Activated CD8-positive, alpha-beta T cell treated with anti-CD3 and anti-CD28 coated beads, Interleukin-2, amount 10 ng/mL, durations not matched to agents 7 days and 5 days (primary cell): ENCODE data around the gene ERF. TPM values are rescaled to one million over a fixed set of nuclear protein-coding genes. Genes with fewer than 3 reads are reported as not detected.

Source experiments
- ATAC-seq: fragments of 150-1000 bp; cut with Tn5 transposase; one replicate; pipeline ENCODE4 v1.10.0; 2021; ENCODE audit warnings: moderate library complexity
- CTCF ChIA-PET: fragments of 350-600 bp; sonication (Branson Sonifier 250); formaldehyde crosslinking; loops from one replicate; lab custom pipeline; 2021; ENCODE audit warnings: antibody characterized with exemption; lab: Charles Lee
- POLR2A ChIA-PET: fragments of 350-600 bp; sonication (Branson Sonifier 250); formaldehyde crosslinking; loops from one replicate; lab custom pipeline; 2021; ENCODE audit warnings: antibody characterized with exemption; lab: Charles Lee
- DNase-seq: peaks from one replicate; pipeline ENCODE4 v3.0.0-alpha.2; 2020
- H3K27ac Mint-ChIP-seq: one replicate; pipeline ENCODE4 v1.8.0; 2021; ENCODE audit warnings: mild to moderate bottlenecking, mixed read lengths
- H3K27me3 Mint-ChIP-seq: one replicate; pipeline ENCODE4 v1.8.0; 2021; ENCODE audit warnings: low read depth, mixed read lengths
- H3K36me3 Mint-ChIP-seq: one replicate; pipeline ENCODE4 v1.8.0; 2021; ENCODE audit warnings: low read depth, mixed read lengths
- H3K4me1 Mint-ChIP-seq: one replicate; pipeline ENCODE4 v1.8.0; 2021; ENCODE audit warnings: low read depth, mixed read lengths
- H3K4me3 Mint-ChIP-seq: one replicate; pipeline ENCODE4 v1.8.0; 2021; ENCODE audit warnings: mild to moderate bottlenecking, mixed read lengths
- H3K9me3 Mint-ChIP-seq: one replicate; pipeline ENCODE4 v1.8.0; 2022; ENCODE audit warnings: mixed read lengths; ENCODE audit not compliant: insufficient read depth
- total RNA-seq, 2 experiments: library from RNA; stranded (reverse); gene quantifications; one replicate each; pipeline ENCODE4 v1.2.3, GENCODE V29; 2021

Gene ERF
- total RNA-seq, 2 experiments from 2014 or later, result 49.9 to 54.5 TPM

DNA sequence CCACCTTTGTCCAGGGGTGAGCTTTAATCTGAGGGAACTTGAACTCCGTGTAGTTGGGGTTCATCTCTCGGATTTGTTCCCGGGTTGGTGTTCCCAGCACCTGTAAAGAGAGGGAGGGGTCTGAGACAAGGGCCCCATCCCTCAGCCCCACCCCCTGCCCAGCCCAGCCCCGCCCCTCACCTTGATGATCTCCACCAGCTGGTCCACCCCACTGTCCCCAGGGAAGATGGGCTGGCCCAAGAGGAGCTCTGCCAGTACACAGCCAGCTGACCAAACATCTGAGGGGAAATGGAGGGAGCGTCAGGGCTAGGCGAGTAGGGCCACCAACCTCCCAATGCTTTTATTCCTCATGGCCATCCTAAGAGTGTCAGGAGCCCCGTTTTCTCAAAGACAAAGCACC is 21.8 kb downstream of the ERF start:
- peak overlapping the region; percentile 32 for H3K27ac Mint-ChIP-seq
- peaks cover 73% of the 10 kb centered on the region for H3K36me3 Mint-ChIP-seq

DNA sequence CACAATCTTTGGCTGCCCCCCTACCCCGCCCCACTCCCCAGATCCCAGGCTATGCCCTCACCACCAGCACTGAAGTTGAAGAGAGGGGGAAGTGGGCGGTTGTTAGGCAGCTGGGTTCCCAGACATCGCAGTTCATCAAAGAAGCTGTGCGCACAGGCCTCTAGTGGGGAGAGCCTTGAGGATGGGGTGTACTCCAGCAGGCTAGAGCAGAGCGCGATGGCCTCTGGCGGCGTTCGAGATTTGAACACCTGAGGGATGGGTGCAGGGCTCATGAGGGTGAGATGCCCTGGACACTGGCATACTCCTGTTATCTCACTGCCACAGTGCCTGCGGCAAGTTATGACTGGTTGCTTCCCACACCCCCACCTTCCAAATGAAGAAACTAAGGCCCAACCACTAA is 22.5 kb downstream of the ERF start:
- Mint-ChIP-seq H3K4me3 (no peak overlapping the region), H3K9me3 (no peaks in the 10 kb centered on the region), H3K27me3 (no peaks in the 10 kb centered on the region), H3K27ac (no peak overlapping the region), H3K36me3 (peaks cover 77% of the 10 kb centered on the region), H3K4me1 (peaks cover 9% of the 10 kb centered on the region)
- ChIA-PET CTCF (interaction anchor here (1.1 kb wide), 1 partner anchor 50 kb away, joined by 3 read pairs; no protein-coding TSS in a partner anchor), POLR2A (no interaction called here)
- no peak for DNase-seq
- ATAC-seq, result no peak

More for the DNA sequence above, 21.8 kb downstream of the ERF start:
- H3K27me3 Mint-ChIP-seq, result no peaks in the 10 kb centered on the region
- CTCF ChIA-PET, result interaction anchor here (0.9 to 1.0 kb wide), 2 partner anchors 9 to 10 kb away, joined by 3 to 4 read pairs; partner anchors contain the start of gene GSK3A
- peaks cover 9% of the 10 kb centered on the region for H3K4me1 Mint-ChIP-seq
- no peaks in the 10 kb centered on the region for H3K9me3 Mint-ChIP-seq
- no peak overlapping the region for H3K4me3 Mint-ChIP-seq
- ATAC-seq (no peak), DNase-seq (no peak)
- POLR2A ChIA-PET, result interaction anchor here (1.1 kb wide), 1 partner anchor 9 kb away, joined by 3 read pairs; no protein-coding TSS in a partner anchor

DNA sequence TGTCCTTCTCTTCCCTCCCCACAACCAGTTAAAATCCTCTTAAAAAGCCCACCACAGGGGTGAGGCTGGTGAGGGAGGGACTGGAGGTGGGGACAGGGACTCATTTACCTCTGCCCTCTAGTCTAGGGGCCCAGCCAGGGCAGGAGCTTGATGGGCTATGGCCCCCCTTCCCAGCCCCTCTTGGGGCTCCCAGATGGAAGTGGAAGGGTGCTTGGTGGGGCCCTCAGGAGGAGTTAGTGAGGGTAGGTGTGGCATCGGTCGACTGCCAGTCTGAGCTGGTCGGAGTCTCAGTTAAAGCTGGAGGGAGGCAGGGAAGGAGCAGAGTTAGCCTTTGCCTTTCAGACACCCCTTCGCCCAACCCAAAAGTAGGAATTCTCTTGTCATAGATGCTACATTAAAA is 24.4 kb downstream of the ERF start:
- H3K4me1 Mint-ChIP-seq, result peaks cover 7% of the 10 kb centered on the region
- ChIA-PET POLR2A (no interaction called here), CTCF (interaction anchor here (1.1 to 1.9 kb wide), 3 partner anchors 10 to 45 kb away, joined by 3 to 6 read pairs (median 5); partner anchors contain the start of gene GSK3A)
- no peak overlapping the region for H3K4me3 Mint-ChIP-seq
- H3K27me3 Mint-ChIP-seq, result no peaks in the 10 kb centered on the region
- ATAC-seq (no peak), DNase-seq (no peak)
- H3K9me3 Mint-ChIP-seq, result no peaks in the 10 kb centered on the region
- H3K27ac Mint-ChIP-seq, result peak overlapping the region; percentile 57
- peaks cover 79% of the 10 kb centered on the region for H3K36me3 Mint-ChIP-seq

DNA sequence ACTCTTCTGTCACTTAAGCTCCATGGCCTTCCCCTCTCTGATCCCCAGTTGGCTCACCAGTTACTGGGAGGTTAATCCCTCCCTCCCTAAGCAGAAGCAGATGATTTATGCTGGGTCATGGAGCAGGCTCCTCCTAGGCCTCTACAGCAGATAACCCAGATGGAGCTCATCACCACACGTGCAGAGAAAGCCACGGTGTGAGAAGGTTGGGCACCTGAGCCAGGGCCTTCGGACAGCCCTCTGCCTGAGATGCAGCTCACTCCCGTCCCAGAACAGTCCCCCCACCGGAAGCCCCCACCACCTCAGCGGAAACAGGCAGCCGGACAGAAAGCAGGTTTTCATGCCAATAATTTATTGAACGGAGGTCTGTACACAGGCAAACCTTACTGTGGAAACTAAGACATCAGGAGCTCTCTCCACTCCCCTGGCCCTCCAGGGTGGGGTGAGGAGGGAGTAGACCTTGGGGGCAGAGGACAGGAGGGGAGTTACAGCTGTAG is 25.0 kb downstream of the ERF start:
- POLR2A ChIA-PET, result no interaction called here
- CTCF ChIA-PET, result interaction anchor here (0.6 to 1.9 kb wide), 5 partner anchors 10 to 68 kb away, joined by 3 to 6 read pairs (median 3); partner anchors contain the start of gene GSK3A
- peaks cover 7% of the 10 kb centered on the region for H3K4me1 Mint-ChIP-seq
- DNase-seq (no peak), ATAC-seq (no peak)
- peak overlapping the region; percentile 66 for H3K27ac Mint-ChIP-seq
- H3K4me3 Mint-ChIP-seq, result no peak overlapping the region
- no peaks in the 10 kb centered on the region for H3K9me3 Mint-ChIP-seq
- H3K36me3 Mint-ChIP-seq, result peaks cover 74% of the 10 kb centered on the region
- H3K27me3 Mint-ChIP-seq, result no peaks in the 10 kb centered on the region

DNA sequence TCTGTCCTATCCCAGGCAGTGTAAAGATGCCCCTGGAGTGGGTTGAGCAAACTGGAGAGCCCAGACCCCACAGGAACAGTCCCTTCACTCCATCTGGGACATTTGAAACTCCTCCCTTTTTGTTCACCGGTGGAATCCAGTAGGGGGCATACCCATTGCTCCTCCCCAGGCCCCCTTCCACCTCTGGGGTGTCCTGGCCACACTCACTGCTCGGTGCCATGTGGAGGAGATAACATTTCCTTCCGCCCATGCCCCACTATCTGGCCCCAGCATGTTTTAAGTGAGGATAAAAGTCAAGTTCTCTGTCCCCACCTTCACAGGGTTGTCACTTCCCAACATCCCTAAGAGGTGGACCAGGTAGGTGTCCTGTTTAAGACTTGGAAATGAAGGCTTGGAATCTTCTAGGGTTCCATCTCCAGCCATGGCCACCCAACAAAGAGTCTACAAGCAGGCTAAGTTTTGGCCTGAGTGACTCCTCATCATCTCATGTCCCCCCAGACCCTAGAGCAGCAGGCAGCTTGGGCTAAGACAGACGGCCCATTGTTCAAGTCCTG is 25.6 kb downstream of the ERF start:
- peaks cover 73% of the 10 kb centered on the region for H3K36me3 Mint-ChIP-seq

DNA sequence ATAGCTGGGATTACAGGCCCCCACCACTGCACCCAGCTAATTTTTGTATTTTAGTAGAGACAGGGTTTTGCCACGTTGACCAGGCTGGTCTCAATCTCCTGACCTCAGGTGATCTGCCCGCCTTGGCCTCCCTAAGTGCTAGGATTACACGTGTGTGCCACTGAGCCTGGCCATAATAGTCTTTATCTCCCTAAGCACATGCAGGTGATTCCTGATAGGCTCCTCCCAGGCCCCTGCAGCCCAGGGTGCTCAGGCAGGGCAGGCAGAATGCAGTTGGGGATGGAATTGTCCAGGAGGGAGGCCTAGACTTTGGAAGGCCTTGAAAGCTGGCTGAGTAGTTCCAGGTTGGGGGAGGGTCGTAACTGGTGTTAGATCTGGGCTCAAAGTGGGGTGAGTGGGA is 26.3 kb downstream of the ERF start:
- ATAC-seq (no peak), DNase-seq (no peak)
- Mint-ChIP-seq H3K4me1 (peaks cover 7% of the 10 kb centered on the region), H3K4me3 (no peak overlapping the region), H3K27ac (no peak overlapping the region), H3K36me3 (peaks cover 70% of the 10 kb centered on the region), H3K27me3 (no peaks in the 10 kb centered on the region), H3K9me3 (no peaks in the 10 kb centered on the region)
- POLR2A ChIA-PET, result interaction anchor here (1.1 to 1.2 kb wide), 2 partner anchors 10 to 51 kb away, joined by 3 read pairs; no protein-coding TSS in a partner anchor
- CTCF ChIA-PET, result interaction anchor here (1.2 kb wide), 1 partner anchor 68 kb away, joined by 3 read pairs; no protein-coding TSS in a partner anchor

More for the DNA sequence above, 25.6 kb downstream of the ERF start:
- Mint-ChIP-seq H3K27ac (peak overlapping the region; percentile 66), H3K27me3 (no peaks in the 10 kb centered on the region), H3K9me3 (no peaks in the 10 kb centered on the region), H3K4me3 (no peak overlapping the region), H3K4me1 (peaks cover 7% of the 10 kb centered on the region)
- ChIA-PET CTCF (interaction anchor here (0.6 to 1.3 kb wide), 5 partner anchors 13 to 69 kb away, joined by 3 to 5 read pairs (median 3); partner anchors contain the start of gene GSK3A), POLR2A (no interaction called here)
- DNase-seq, result no peak
- ATAC-seq, result no peak

DNA sequence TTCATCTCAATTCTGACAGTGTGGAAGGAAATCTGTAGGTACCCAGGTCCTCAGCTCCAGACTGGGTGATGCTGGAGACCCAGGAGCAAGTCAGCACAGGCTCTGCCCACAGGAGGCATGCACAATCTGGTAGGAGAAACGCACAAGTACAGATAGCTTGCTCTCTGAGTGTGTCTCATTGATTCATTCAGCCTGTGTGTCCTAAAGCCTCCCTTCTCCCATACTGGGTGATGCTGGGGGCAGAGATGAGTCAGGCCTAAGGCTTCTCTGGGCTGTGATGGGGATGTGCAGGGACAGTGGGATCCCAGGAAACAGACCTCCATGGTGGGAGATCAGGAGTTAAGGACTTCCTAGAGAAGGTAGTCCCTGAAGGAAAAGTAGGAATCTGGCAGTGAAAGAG is 28.0 kb downstream of the ERF start:
- Mint-ChIP-seq H3K9me3 (no peaks in the 10 kb centered on the region), H3K4me3 (no peak overlapping the region), H3K36me3 (peaks cover 65% of the 10 kb centered on the region), H3K27ac (no peak overlapping the region), H3K4me1 (peaks cover 15% of the 10 kb centered on the region), H3K27me3 (no peaks in the 10 kb centered on the region)
- ChIA-PET CTCF (no interaction called here), POLR2A (no interaction called here)
- ATAC-seq, result no peak
- DNase-seq, result no peak

DNA sequence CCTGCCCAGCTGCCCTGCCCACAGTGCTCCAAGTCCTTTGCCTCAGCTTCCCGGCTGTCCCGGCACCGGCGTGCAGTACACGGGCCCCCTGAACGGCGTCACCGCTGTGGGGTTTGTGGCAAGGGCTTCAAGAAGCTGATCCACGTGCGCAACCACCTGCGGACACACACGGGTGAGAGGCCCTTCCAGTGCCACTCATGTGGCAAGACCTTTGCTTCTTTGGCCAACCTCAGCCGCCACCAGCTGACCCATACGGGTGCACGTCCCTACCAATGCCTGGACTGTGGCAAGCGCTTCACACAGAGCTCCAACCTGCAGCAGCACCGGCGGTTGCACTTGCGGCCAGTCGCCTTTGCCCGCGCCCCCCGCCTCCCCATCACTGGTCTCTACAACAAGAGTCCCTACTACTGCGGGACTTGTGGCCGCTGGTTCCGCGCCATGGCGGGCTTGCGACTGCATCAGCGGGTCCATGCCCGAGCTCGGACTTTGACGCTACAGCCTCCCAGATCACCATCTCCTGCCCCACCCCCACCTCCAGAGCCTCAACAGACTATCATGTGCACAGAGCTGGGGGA is 29.1 kb downstream of the ERF start:
- DNase-seq (no peak), ATAC-seq (no peak)
- no peaks in the 10 kb centered on the region for H3K9me3 Mint-ChIP-seq
- peaks cover 18% of the 10 kb centered on the region for H3K4me1 Mint-ChIP-seq
- CTCF ChIA-PET, result no interaction called here
- H3K27me3 Mint-ChIP-seq, result no peaks in the 10 kb centered on the region
- H3K4me3 Mint-ChIP-seq, result no peak overlapping the region
- H3K27ac Mint-ChIP-seq, result no peak overlapping the region
- H3K36me3 Mint-ChIP-seq, result peaks cover 57% of the 10 kb centered on the region
- POLR2A ChIA-PET, result interaction anchor here (0.8 kb wide), 1 partner anchor 45 kb away, joined by 3 read pairs; no protein-coding TSS in a partner anchor

DNA sequence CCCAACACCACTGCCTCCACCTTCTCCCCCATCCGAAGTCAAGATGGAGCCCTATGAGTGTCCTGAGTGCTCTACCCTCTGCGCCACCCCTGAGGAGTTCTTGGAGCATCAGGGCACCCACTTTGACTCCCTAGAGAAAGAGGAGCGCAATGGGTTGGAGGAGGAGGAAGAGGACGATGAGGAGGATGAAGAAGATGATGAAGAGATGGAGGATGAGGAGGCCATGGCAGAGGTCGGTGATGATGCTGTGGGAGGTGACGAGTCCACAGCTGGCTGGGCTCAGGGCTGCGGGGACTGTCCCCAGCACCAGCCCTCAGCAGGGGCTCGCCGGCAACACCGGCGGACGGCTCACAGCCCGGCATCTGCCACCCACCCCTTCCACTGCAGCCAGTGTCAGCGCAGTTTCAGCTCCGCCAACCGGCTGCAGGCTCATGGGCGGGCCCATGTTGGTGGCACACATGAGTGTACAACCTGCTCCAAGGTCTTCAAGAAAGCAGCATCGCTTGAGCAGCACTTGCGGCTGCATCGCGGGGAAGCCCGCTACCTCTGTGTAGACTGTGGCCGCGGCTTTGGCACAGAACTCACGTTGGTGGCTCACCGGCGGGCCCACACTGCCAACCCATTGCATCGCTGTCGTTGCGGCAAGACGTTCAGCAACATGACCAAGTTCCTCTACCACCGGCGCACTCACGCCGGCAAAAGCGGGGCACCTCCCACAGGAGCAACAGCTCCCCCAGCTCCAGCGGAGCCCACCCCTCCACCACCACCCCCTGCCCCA is 29.8 kb downstream of the ERF start:
- POLR2A ChIA-PET, result no interaction called here
- CTCF ChIA-PET, result no interaction called here
- Mint-ChIP-seq H3K27me3 (no peaks in the 10 kb centered on the region), H3K4me3 (no peak overlapping the region), H3K36me3 (peaks cover 58% of the 10 kb centered on the region), H3K4me1 (peaks cover 21% of the 10 kb centered on the region), H3K9me3 (no peaks in the 10 kb centered on the region), H3K27ac (no peak overlapping the region)
- DNase-seq, result no peak
- no peak for ATAC-seq

DNA sequence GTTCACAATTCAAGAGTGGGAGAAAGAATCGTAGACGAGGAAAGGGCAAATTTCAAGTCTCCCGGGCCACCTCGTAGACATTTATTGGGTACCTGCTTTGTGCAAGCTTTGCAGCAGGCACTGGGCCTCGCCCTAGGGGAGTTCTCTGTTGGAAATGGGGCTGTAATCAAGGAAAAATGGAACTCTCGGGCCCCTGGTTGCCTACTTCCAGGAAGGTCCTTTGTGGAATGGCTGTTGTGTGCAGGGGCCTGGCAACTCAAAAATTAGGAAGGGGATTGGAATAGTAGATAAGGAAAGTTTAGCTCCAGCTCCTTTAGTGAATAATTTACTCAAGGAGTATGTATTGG is 34.2 kb downstream of the ERF start:
- Mint-ChIP-seq H3K4me3 (peak overlapping the region; percentile 92), H3K27me3 (no peaks in the 10 kb centered on the region), H3K4me1 (peaks cover 47% of the 10 kb centered on the region), H3K27ac (peak overlapping the region; percentile 93), H3K9me3 (no peaks in the 10 kb centered on the region), H3K36me3 (peaks cover 40% of the 10 kb centered on the region)
- no peak for ATAC-seq
- no peak for DNase-seq
- ChIA-PET POLR2A (interaction anchor here (1.0 to 1.6 kb wide), 5 partner anchors 13 to 59 kb away, joined by 3 to 7 read pairs (median 4); no protein-coding TSS in a partner anchor), CTCF (interaction anchor here (1.0 to 2.5 kb wide), 8 partner anchors 14 to 218 kb away, joined by 3 to 17 read pairs (median 5); partner anchors contain the start of gene PAFAH1B3)
